Activated CD8-positive, alpha-beta memory T cell treated with anti-CD3 and anti-CD28 coated beads, Interleukin-2, amount 10 ng/mL, durations not matched to agents 7 days and 5 days (primary cell): ENCODE measurements around the gene EFCC1. TPM values are rescaled to one million over a fixed set of nuclear protein-coding genes. Genes with fewer than 3 reads are reported as not detected.

ENCODE experiments used
- ATAC-seq: fragments of 150-1000 bp; cut with Tn5 transposase; one replicate; pipeline ENCODE4 v1.10.0; 2021; ENCODE audit warnings: moderate library complexity
- CTCF ChIA-PET: fragments of 350-600 bp; sonication (Branson Sonifier 250); formaldehyde crosslinking; loops from one replicate; lab custom pipeline; 2021; ENCODE audit warnings: antibody characterized with exemption; lab: Charles Lee
- DNase-seq: peaks from one replicate; pipeline ENCODE4 v3.0.0-alpha.2; 2020
- H3K27ac Mint-ChIP-seq: one replicate; pipeline ENCODE4 v1.8.0; 2021; ENCODE audit warnings: mild to moderate bottlenecking, mixed read lengths
- H3K27me3 Mint-ChIP-seq: one replicate; pipeline ENCODE4 v1.8.0; 2021; ENCODE audit warnings: mixed read lengths
- H3K36me3 Mint-ChIP-seq: one replicate; pipeline ENCODE4 v1.8.0; 2021; ENCODE audit warnings: mild to moderate bottlenecking, mixed read lengths
- H3K4me1 Mint-ChIP-seq: one replicate; pipeline ENCODE4 v1.8.0; 2021; ENCODE audit warnings: mixed read lengths
- H3K4me3 Mint-ChIP-seq: one replicate; pipeline ENCODE4 v1.8.0; 2021; ENCODE audit warnings: mild to moderate bottlenecking, moderate library complexity, mixed read lengths
- H3K9me3 Mint-ChIP-seq: one replicate; pipeline ENCODE4 v1.8.0; 2022; ENCODE audit warnings: low read depth, mixed read lengths
- total RNA-seq, 2 experiments: library from RNA; stranded (reverse); gene quantifications; one replicate each; pipeline ENCODE4 v1.2.3, GENCODE V29; 2021

EFCC1 gene
- total RNA-seq, 2 experiments from 2014 or later: 0.09 to 0.12 TPM

- Mint-ChIP-seq H3K36me3 (peaks cover 7% of the 10 kb centered on the region), H3K4me3 (peak overlapping the region; percentile 19), H3K4me1 (peaks cover 2% of the 10 kb centered on the region), H3K27me3 (peaks cover 39% of the 10 kb centered on the region), H3K9me3 (peaks cover 5% of the 10 kb centered on the region), H3K27ac (no peak overlapping the region)
- CTCF ChIA-PET: interaction anchor here (0.5 to 1.7 kb wide), 4 partner anchors 10 to 200 kb away, joined by 3 to 5 read pairs (median 4); no protein-coding TSS in a partner anchor
- ATAC-seq: peak; percentile 72
- no peak for DNase-seq
Observed at GRCh38 chr3:129046037-129046731, 45.1 kb downstream of the EFCC1 start.

GRCh38 chr3:129046732-129047552, 45.8 kb downstream of the EFCC1 start:
- Mint-ChIP-seq H3K9me3 (peaks cover 5% of the 10 kb centered on the region), H3K4me3 (no peak overlapping the region), H3K4me1 (peaks cover 2% of the 10 kb centered on the region), H3K36me3 (peaks cover 7% of the 10 kb centered on the region), H3K27me3 (peaks cover 32% of the 10 kb centered on the region), H3K27ac (no peak overlapping the region)
- CTCF ChIA-PET: interaction anchor here (0.5 to 1.7 kb wide), 4 partner anchors 11 to 199 kb away, joined by 3 to 5 read pairs (median 4); no protein-coding TSS in a partner anchor
- DNase-seq: no peak
- no peak for ATAC-seq

- Mint-ChIP-seq H3K27ac (no peak overlapping the region), H3K9me3 (peaks cover 5% of the 10 kb centered on the region), H3K4me1 (peaks cover 2% of the 10 kb centered on the region), H3K4me3 (no peak overlapping the region), H3K27me3 (peaks cover 26% of the 10 kb centered on the region), H3K36me3 (peaks cover 7% of the 10 kb centered on the region)
- CTCF ChIA-PET: interaction anchor here (1.7 kb wide), 1 partner anchor 198 kb away, joined by 5 read pairs; no protein-coding TSS in a partner anchor
- ATAC-seq (no peak), DNase-seq (no peak)
Observed at GRCh38 chr3:129047553-129047839, 46.4 kb downstream of the EFCC1 start.

GRCh38 chr3:129050556-129051295, 49.6 kb downstream of the EFCC1 start:
- Mint-ChIP-seq H3K9me3 (peaks cover 5% of the 10 kb centered on the region), H3K4me3 (no peak overlapping the region), H3K27ac (no peak overlapping the region), H3K4me1 (peaks cover 6% of the 10 kb centered on the region), H3K36me3 (peaks cover 4% of the 10 kb centered on the region), H3K27me3 (peaks cover 5% of the 10 kb centered on the region)
- no peak for ATAC-seq
- no peak for DNase-seq
- CTCF ChIA-PET: interaction anchor here (1.0 to 6.9 kb wide), 9 partner anchors 11 to 196 kb away, joined by 3 to 95 read pairs (median 7); partner anchors contain the start of gene COPG1

- DNase-seq: no peak
- CTCF ChIA-PET: interaction anchor here (0.7 to 6.9 kb wide), 22 partner anchors 10 to 257 kb away, joined by 3 to 95 read pairs (median 8); partner anchors contain the start of genes CFAP92, COPG1 and RAB43
Observed at GRCh38 chr3:129051871-129052340, 50.8 kb downstream of the EFCC1 start.

GRCh38 chr3:129052675-129053074, 51.6 kb downstream of the EFCC1 start:
- CTCF ChIA-PET: interaction anchor here (0.7 to 6.9 kb wide), 37 partner anchors 9 to 264 kb away, joined by 3 to 95 read pairs (median 6); partner anchors contain the start of genes CFAP92, COPG1 and RAB43
- Mint-ChIP-seq H3K4me1 (peaks cover 6% of the 10 kb centered on the region), H3K36me3 (peaks cover 4% of the 10 kb centered on the region), H3K4me3 (no peak overlapping the region), H3K27ac (no peak overlapping the region), H3K27me3 (peaks cover 15% of the 10 kb centered on the region), H3K9me3 (peaks cover 5% of the 10 kb centered on the region)
- no peak for DNase-seq
- ATAC-seq: no peak

More at GRCh38 chr3:129051871-129052340, 50.8 kb downstream of the EFCC1 start:
- Mint-ChIP-seq H3K9me3 (peaks cover 5% of the 10 kb centered on the region), H3K27ac (no peak overlapping the region), H3K4me3 (no peak overlapping the region), H3K4me1 (peaks cover 6% of the 10 kb centered on the region), H3K36me3 (peaks cover 4% of the 10 kb centered on the region), H3K27me3 (peaks cover 9% of the 10 kb centered on the region)
- ATAC-seq: no peak

GRCh38 chr3:129054605-129055104, 53.6 kb downstream of the EFCC1 start:
- Mint-ChIP-seq H3K9me3 (no peaks in the 10 kb centered on the region), H3K27me3 (peaks cover 10% of the 10 kb centered on the region), H3K4me1 (peaks cover 6% of the 10 kb centered on the region), H3K36me3 (no peaks in the 10 kb centered on the region), H3K27ac (no peak overlapping the region), H3K4me3 (no peak overlapping the region)
- no peak for ATAC-seq
- no peak for DNase-seq
- CTCF ChIA-PET: interaction anchor here (1.7 to 6.9 kb wide), 10 partner anchors 13 to 191 kb away, joined by 5 to 70 read pairs (median 16); no protein-coding TSS in a partner anchor

- peaks cover 6% of the 10 kb centered on the region for H3K4me1 Mint-ChIP-seq
- no peak for ATAC-seq
- no peaks in the 10 kb centered on the region for H3K9me3 Mint-ChIP-seq
- CTCF ChIA-PET: interaction anchor here (0.8 to 2.3 kb wide), 2 partner anchors 58 to 189 kb away, joined by 3 to 11 read pairs; no protein-coding TSS in a partner anchor
- peaks cover 10% of the 10 kb centered on the region for H3K27me3 Mint-ChIP-seq
- H3K4me3 Mint-ChIP-seq: no peak overlapping the region
- no peak overlapping the region for H3K27ac Mint-ChIP-seq
- H3K36me3 Mint-ChIP-seq: no peaks in the 10 kb centered on the region
- DNase-seq: no peak
Observed at GRCh38 chr3:129056451-129057173, 55.5 kb downstream of the EFCC1 start.

GRCh38 chr3:129057249-129057648, 56.1 kb downstream of the EFCC1 start:
- H3K27ac Mint-ChIP-seq: no peak overlapping the region
- no peaks in the 10 kb centered on the region for H3K9me3 Mint-ChIP-seq
- peaks cover 10% of the 10 kb centered on the region for H3K27me3 Mint-ChIP-seq
- no peaks in the 10 kb centered on the region for H3K36me3 Mint-ChIP-seq
- no peak overlapping the region for H3K4me3 Mint-ChIP-seq
- DNase-seq: no peak
- ATAC-seq: no peak
- H3K4me1 Mint-ChIP-seq: peaks cover 6% of the 10 kb centered on the region
- CTCF ChIA-PET: no interaction called here

GRCh38 chr3:129058441-129059200, 57.5 kb downstream of the EFCC1 start:
- Mint-ChIP-seq H3K27ac (no peak overlapping the region), H3K9me3 (no peaks in the 10 kb centered on the region), H3K4me3 (no peak overlapping the region), H3K27me3 (peaks cover 10% of the 10 kb centered on the region), H3K36me3 (no peaks in the 10 kb centered on the region), H3K4me1 (peaks cover 2% of the 10 kb centered on the region)
- CTCF ChIA-PET: interaction anchor here (1.7 kb wide), 1 partner anchor 13 kb away, joined by 4 read pairs; no protein-coding TSS in a partner anchor
- no peak for ATAC-seq
- DNase-seq: no peak

- CTCF ChIA-PET: interaction anchor here (1.7 to 1.9 kb wide), 2 partner anchors 9 to 12 kb away, joined by 4 to 5 read pairs; no protein-coding TSS in a partner anchor
- no peaks in the 10 kb centered on the region for H3K36me3 Mint-ChIP-seq
- no peak overlapping the region for H3K4me3 Mint-ChIP-seq
- DNase-seq (no peak), ATAC-seq (no peak)
- no peaks in the 10 kb centered on the region for H3K9me3 Mint-ChIP-seq
- H3K27ac Mint-ChIP-seq: no peak overlapping the region
- H3K4me1 Mint-ChIP-seq: no peaks in the 10 kb centered on the region
- H3K27me3 Mint-ChIP-seq: peaks cover 10% of the 10 kb centered on the region
Observed at GRCh38 chr3:129059311-129059958, 58.3 kb downstream of the EFCC1 start.
